K562 (cell line): ENCODE data around the gene PITPNM1. TPM values are rescaled to one million over a fixed set of nuclear protein-coding genes. Genes with fewer than 3 reads are reported as not detected.

ENCODE experiments used
- ASH1L ChIP-seq: fragments of 450-650 bp; IDR thresholded peaks from 2 replicates; pipeline ENCODE4 v1.6.1; 2018; ENCODE audit warnings: borderline replicate concordance, mild to moderate bottlenecking, low read depth; ENCODE audit not compliant: partially characterized antibody
- BDP1 ChIP-seq: IDR thresholded peaks from 3 replicates; pipeline ENCODE4 v1.6.1; 2011; ENCODE audit not compliant: insufficient read length, insufficient read depth
- CBFB ChIP-seq: sonication (generic); formaldehyde crosslinking; IDR thresholded peaks from 2 replicates; pipeline ENCODE4 v1.4.0; 2020; ENCODE audit warnings: mild to moderate bottlenecking, missing genetic modification reagents
- CXXC5 ChIP-seq: fragments of 250-450 bp; sonication (Bioruptor Pico); IDR thresholded peaks from 2 replicates; pipeline ENCODE4 v1.8.0; 2022; ENCODE audit warnings: inconsistent platforms, mild to moderate bottlenecking, moderate library complexity
- HDAC1 ChIP-seq, 2 experiments: fragments of 450-650 bp; IDR thresholded peaks; 2 replicates each; pipeline ENCODE4 v1.6.1; 2016 to 2017; ENCODE audit warnings: inconsistent platforms in 1 of 2, mild to moderate bottlenecking in 1 of 2, moderate library complexity in 1 of 2
- HDGF ChIP-seq: fragments of 450-650 bp; IDR thresholded peaks from 2 replicates; pipeline ENCODE4 v1.6.1; 2016
- HMBOX1 ChIP-seq: sonication (generic); IDR thresholded peaks from 2 replicates; pipeline ENCODE4 v1.6.1; 2016
- JUNB ChIP-seq: fragments of 450-650 bp; formaldehyde crosslinking; conservative IDR thresholded peaks from 2 replicates; pipeline ENCODE4 v1.4.0; 2020; ENCODE audit warnings: mild to moderate bottlenecking
- KDM1A ChIP-seq, 2 experiments: fragments of 450-650 bp; IDR thresholded peaks; 2 replicates each; pipeline ENCODE4 v1.6.1; 2016; ENCODE audit warnings: mild to moderate bottlenecking in 2 of 2
- MCM2 ChIP-seq: fragments of 450-650 bp; IDR thresholded peaks from 2 replicates; pipeline ENCODE4 v1.6.1; 2017; ENCODE audit warnings: low read depth, mild to moderate bottlenecking
- MXI1 ChIP-seq: IDR thresholded peaks from 2 replicates; pipeline ENCODE4 v1.6.1; 2011; ENCODE audit warnings: low read depth, mild to moderate bottlenecking, improper control_type of control experiment, low read length
- NR2C2 ChIP-seq, 2 experiments: fragments of 200-800 bp in 1 of 2; sonication (Bioruptor generic) in 1 of 2; sonication (generic) in 1 of 2; formaldehyde crosslinking in 1 of 2; IDR thresholded peaks; 2 replicates each; pipeline versions ENCODE4 v1.6.1 to v1.8.0; 2016 to 2022; ENCODE audit warnings: mild to moderate bottlenecking in 1 of 2, missing compliant biosample characterization in 1 of 2, missing genetic modification characterization in 1 of 2, missing genetic modification reagents in 1 of 2
- PURB ChIP-seq: sonication (generic); formaldehyde crosslinking; IDR thresholded peaks from 2 replicates; pipeline ENCODE4 v1.9.0; 2021; ENCODE audit warnings: low read depth, mild to moderate bottlenecking, missing genetic modification reagents
- ZBTB7A ChIP-seq: IDR thresholded peaks from 2 replicates; pipeline ENCODE4 v1.6.1; 2011; ENCODE audit warnings: low read depth, mild to moderate bottlenecking, low read length, moderate library complexity, borderline replicate concordance; ENCODE audit not compliant: control insufficient read depth
- ZFP1 ChIP-seq: fragments of 450-650 bp; formaldehyde crosslinking; IDR thresholded peaks from 2 replicates; pipeline ENCODE4 v1.4.0; 2020; ENCODE audit warnings: mild to moderate bottlenecking, mixed read lengths
- ZNF766 ChIP-seq: fragments of 200-800 bp; sonication (Bioruptor generic); conservative IDR thresholded peaks from 2 replicates; pipeline ENCODE4 v1.6.1; 2016; ENCODE audit warnings: missing genetic modification characterization, missing compliant biosample characterization
- polyA plus RNA-seq, 8 experiments: library from polyadenylated mRNA; depleted of rRNA in 4 of 8; stranded (reverse) in 5 of 8; unstranded in 3 of 8; fragments of >200 nt; fragmentation: Nextera tagmentation in 2 of 8; fragmentation: Illumina TruSeq in 1 of 8; extraction: Ambion mirVana in 2 of 8; extraction: Trizol in 1 of 8; gene quantifications; 2 replicates each; pipeline versions ENCODE4 v1.2.1 to v1.2.3, GENCODE V29; 2011 to 2014; ENCODE audit warnings: inconsistent platforms in 1 of 8, missing spikeins in 1 of 8
- total RNA-seq, 7 experiments: library from RNA; depleted of rRNA in 6 of 7; stranded (reverse); fragments of >200 nt in 6 of 7; fragmentation: Illumina TruSeq in 2 of 7; extraction: Trizol in 2 of 7; gene quantifications; 2 replicates each; pipeline versions ENCODE4 v1.2.1 to v1.2.3, GENCODE V29; 2011 to 2021; ENCODE audit warnings: low replicate concordance in 1 of 7
- TF ChIP-seq, protein P1 (sequence below): fragments of 450-650 bp; formaldehyde crosslinking; IDR thresholded peaks from 2 replicates; pipeline ENCODE4 v1.4.0; 2020; ENCODE audit warnings: mild to moderate bottlenecking, moderate library complexity
- TF ChIP-seq, protein P2 (sequence below), 3 experiments: IDR thresholded peaks in 2 of 3; conservative IDR thresholded peaks in 1 of 3; 2 replicates each; pipeline ENCODE4 v1.5.1; 2011 to 2012; ENCODE audit warnings: low read length in 3 of 3, mild to moderate bottlenecking in 3 of 3, control low read depth in 2 of 3, improper control_type of control experiment in 1 of 3, inconsistent platforms in 1 of 3, low read depth in 1 of 3, mixed read lengths in 1 of 3, moderate library complexity in 1 of 3; ENCODE audit not compliant: insufficient read depth in 2 of 3

The PITPNM1 gene
- total and polyA plus RNA-seq, 9 of the 15 experiments (the other 6 are each of a cell fraction or from before 2014, with no cell fraction given): 0.11 to 53.7 (median 16.0) TPM

GRCh38 chr11:67463186-67463585, 42.0 kb downstream of the PITPNM1 start (continued):
- TF ChIP-seq ZFP1 (CRISPR knock-in tag) (no peak), HDAC1 (IDR thresholded peaks at IDR 0.05) (no peak), CBFB (CRISPR knock-in tag) (no peak), MXI1 (no peak), ZNF766 (0 out of 2 replicates have a peak, but pooled peaks have one; percentile 24), ZBTB7A (no peak), MCM2 (no peak), NR2C2 (CRISPR knock-in tag; IDR thresholded peaks at IDR 0.05) (no peak), NR2C2 (tag; IDR thresholded peaks at IDR 0.05) (no peak), HDGF (no peak), PURB (CRISPR knock-in tag) (no peak), KDM1A (IDR thresholded peaks at IDR 0.05) (no peak), JUNB (CRISPR knock-in tag) (no peak), CXXC5 (CRISPR knock-in tag) (0 out of 2 replicates have a peak, but pooled peaks have one; percentile 4), HMBOX1 (0 out of 2 replicates have a peak, but pooled peaks have one; percentile 30), ASH1L (no peak), BDP1 (no peak)
- TF ChIP-seq, protein P1, sequence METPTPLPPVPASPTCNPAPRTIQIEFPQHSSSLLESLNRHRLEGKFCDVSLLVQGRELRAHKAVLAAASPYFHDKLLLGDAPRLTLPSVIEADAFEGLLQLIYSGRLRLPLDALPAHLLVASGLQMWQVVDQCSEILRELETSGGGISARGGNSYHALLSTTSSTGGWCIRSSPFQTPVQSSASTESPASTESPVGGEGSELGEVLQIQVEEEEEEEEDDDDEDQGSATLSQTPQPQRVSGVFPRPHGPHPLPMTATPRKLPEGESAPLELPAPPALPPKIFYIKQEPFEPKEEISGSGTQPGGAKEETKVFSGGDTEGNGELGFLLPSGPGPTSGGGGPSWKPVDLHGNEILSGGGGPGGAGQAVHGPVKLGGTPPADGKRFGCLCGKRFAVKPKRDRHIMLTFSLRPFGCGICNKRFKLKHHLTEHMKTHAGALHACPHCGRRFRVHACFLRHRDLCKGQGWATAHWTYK (CRISPR knock-in tag): no peak
- TF ChIP-seq, protein P2, sequence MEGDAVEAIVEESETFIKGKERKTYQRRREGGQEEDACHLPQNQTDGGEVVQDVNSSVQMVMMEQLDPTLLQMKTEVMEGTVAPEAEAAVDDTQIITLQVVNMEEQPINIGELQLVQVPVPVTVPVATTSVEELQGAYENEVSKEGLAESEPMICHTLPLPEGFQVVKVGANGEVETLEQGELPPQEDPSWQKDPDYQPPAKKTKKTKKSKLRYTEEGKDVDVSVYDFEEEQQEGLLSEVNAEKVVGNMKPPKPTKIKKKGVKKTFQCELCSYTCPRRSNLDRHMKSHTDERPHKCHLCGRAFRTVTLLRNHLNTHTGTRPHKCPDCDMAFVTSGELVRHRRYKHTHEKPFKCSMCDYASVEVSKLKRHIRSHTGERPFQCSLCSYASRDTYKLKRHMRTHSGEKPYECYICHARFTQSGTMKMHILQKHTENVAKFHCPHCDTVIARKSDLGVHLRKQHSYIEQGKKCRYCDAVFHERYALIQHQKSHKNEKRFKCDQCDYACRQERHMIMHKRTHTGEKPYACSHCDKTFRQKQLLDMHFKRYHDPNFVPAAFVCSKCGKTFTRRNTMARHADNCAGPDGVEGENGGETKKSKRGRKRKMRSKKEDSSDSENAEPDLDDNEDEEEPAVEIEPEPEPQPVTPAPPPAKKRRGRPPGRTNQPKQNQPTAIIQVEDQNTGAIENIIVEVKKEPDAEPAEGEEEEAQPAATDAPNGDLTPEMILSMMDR (IDR thresholded peaks at IDR 0.05 in 2 of 3, conservative IDR thresholded peaks at IDR 0.05 in 1 of 3; ENCODE audit: insufficient read depth in 2 of 3, low read depth in 1 of 3, low read length in 3 of 3): peak; percentile 14 to 27 (median 19); a peak in 3 of 6 replicates
- TF ChIP-seq, all 486 proteins: peak for 26
